Smooth muscle cell (in vitro differentiated cells): ENCODE measurements around the gene PPP1R13L. TPM values are rescaled to one million over a fixed set of nuclear protein-coding genes. Genes with fewer than 3 reads are reported as not detected.

ENCODE experiments used
- DNase-seq: peaks from one replicate; lab custom pipeline; 2025; ENCODE audit not compliant: unreplicated experiment; lab: John Stamatoyannopoulos, UW
- H2AFZ ChIP-seq: fragments of 200-600 bp; sonication (generic); 2 replicates; pipeline ENCODE4 v1.6.0; 2016; ENCODE audit warnings: antibody characterized with exemption, low read depth, mild to moderate bottlenecking
- H3F3A ChIP-seq: fragments of 200-600 bp; sonication (generic); 2 replicates; pipeline ENCODE4 v1.6.0; 2017; ENCODE audit warnings: antibody characterized with exemption, low read depth
- H3K27ac ChIP-seq: fragments of 200-600 bp; sonication (generic); 2 replicates; pipeline ENCODE4 v1.5.1; 2016; ENCODE audit warnings: low read depth, mild to moderate bottlenecking
- H3K27me3 ChIP-seq: fragments of 200-600 bp; sonication (generic); 2 replicates; pipeline ENCODE4 v1.6.1; 2016; ENCODE audit warnings: low read depth, mild to moderate bottlenecking
- H3K36me3 ChIP-seq: fragments of 200-600 bp; sonication (generic); 2 replicates; pipeline ENCODE4 v1.5.1; 2016; ENCODE audit warnings: low read depth
- H3K4me1 ChIP-seq: fragments of 200-600 bp; sonication (generic); 2 replicates; pipeline ENCODE4 v1.5.1; 2016; ENCODE audit warnings: low read depth
- H3K4me2 ChIP-seq: fragments of 200-600 bp; sonication (generic); 2 replicates; pipeline ENCODE4 v1.6.0; 2016; ENCODE audit warnings: mild to moderate bottlenecking
- H3K4me3 ChIP-seq: fragments of 200-600 bp; sonication (generic); 2 replicates; pipeline ENCODE4 v1.5.1; 2016; ENCODE audit warnings: mild to moderate bottlenecking
- H3K79me2 ChIP-seq: fragments of 200-600 bp; sonication (generic); 2 replicates; pipeline ENCODE4 v1.6.0; 2016; ENCODE audit warnings: low read depth, mild to moderate bottlenecking
- H3K9ac ChIP-seq: fragments of 200-600 bp; sonication (generic); 2 replicates; pipeline ENCODE4 v1.6.0; 2016; ENCODE audit warnings: low read depth
- H3K9me3 ChIP-seq: fragments of 200-600 bp; sonication (generic); replicated peaks from 2 replicates; pipeline ENCODE4 v1.5.1; 2016; ENCODE audit warnings: low read depth
- H4K20me1 ChIP-seq: fragments of 200-600 bp; sonication (generic); 2 replicates; pipeline ENCODE4 v1.6.0; 2016; ENCODE audit warnings: low read depth
- WGBS: methylation state at CpG from one replicate; pipeline ENCODE4 v1.1.7; 2016; ENCODE audit warnings: low lambda C conversion rate; 5-methylcytosine and 5-hydroxymethylcytosine counted together
- polyA plus RNA-seq: library from polyadenylated mRNA; unstranded; fragments of >200 nt; fragmentation: Nextera tagmentation; extraction: Ambion mirVana; gene quantifications from 2 replicates; pipeline ENCODE4 v1.2.1, GENCODE V29; 2016
- total RNA-seq: library from RNA; depleted of rRNA; stranded (reverse); fragments of >200 nt; gene quantifications from 2 replicates; pipeline ENCODE4 v1.2.3, GENCODE V29; 2014
- TF ChIP-seq, protein P1 (sequence below): fragments of 200-600 bp; sonication (generic); IDR thresholded peaks from 2 replicates; pipeline ENCODE4 v1.5.1; 2017; ENCODE audit warnings: borderline replicate concordance, mild to moderate bottlenecking, antibody characterized with exemption; ENCODE audit not compliant: insufficient read depth, poor library complexity, severe bottlenecking

The PPP1R13L gene
- total and polyA plus RNA-seq, 2 experiments from 2014 or later, result 28.1 to 66.4 TPM

- Histone ChIP-seq H3K4me1 (no peaks in the 10 kb centered on the region), H3F3A (no peaks in the 10 kb centered on the region), H3K79me2 (no peaks in the 10 kb centered on the region), H4K20me1 (no peaks in the 10 kb centered on the region), H3K27me3 (peaks cover 23% of the 10 kb centered on the region), H3K9ac (no peak overlapping the region), H2AFZ (no peak overlapping the region), H3K36me3 (no peaks in the 10 kb centered on the region), H3K4me3 (no peak overlapping the region), H3K4me2 (no peak overlapping the region), H3K9me3 (no peaks in the 10 kb centered on the region), H3K27ac (no peak overlapping the region)
- 49% methylated on average over 75 of the region's 75 CpGs for WGBS
- TF ChIP-seq, protein P1, sequence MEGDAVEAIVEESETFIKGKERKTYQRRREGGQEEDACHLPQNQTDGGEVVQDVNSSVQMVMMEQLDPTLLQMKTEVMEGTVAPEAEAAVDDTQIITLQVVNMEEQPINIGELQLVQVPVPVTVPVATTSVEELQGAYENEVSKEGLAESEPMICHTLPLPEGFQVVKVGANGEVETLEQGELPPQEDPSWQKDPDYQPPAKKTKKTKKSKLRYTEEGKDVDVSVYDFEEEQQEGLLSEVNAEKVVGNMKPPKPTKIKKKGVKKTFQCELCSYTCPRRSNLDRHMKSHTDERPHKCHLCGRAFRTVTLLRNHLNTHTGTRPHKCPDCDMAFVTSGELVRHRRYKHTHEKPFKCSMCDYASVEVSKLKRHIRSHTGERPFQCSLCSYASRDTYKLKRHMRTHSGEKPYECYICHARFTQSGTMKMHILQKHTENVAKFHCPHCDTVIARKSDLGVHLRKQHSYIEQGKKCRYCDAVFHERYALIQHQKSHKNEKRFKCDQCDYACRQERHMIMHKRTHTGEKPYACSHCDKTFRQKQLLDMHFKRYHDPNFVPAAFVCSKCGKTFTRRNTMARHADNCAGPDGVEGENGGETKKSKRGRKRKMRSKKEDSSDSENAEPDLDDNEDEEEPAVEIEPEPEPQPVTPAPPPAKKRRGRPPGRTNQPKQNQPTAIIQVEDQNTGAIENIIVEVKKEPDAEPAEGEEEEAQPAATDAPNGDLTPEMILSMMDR, result no peak
- DNase-seq, result no peak
Measured at GRCh38 chr19:45385392-45386221, 19.3 kb downstream of the PPP1R13L start.

- H3K4me1 ChIP-seq, result no peaks in the 10 kb centered on the region
- WGBS, result 95% methylated on average over 28 of the region's 29 CpGs
- no peaks in the 10 kb centered on the region for H4K20me1 ChIP-seq
- H3K9ac ChIP-seq, result no peak overlapping the region
- H3F3A ChIP-seq, result no peaks in the 10 kb centered on the region
- H3K36me3 ChIP-seq, result no peaks in the 10 kb centered on the region
- no peak overlapping the region for H2AFZ ChIP-seq
- H3K9me3 ChIP-seq, result no peaks in the 10 kb centered on the region
- TF ChIP-seq, protein P1, result no peak
- no peak overlapping the region for H3K4me3 ChIP-seq
- no peaks in the 10 kb centered on the region for H3K79me2 ChIP-seq
- DNase-seq, result no peak
- H3K4me2 ChIP-seq, result no peak overlapping the region
- H3K27me3 ChIP-seq, result peaks cover 23% of the 10 kb centered on the region
- no peak overlapping the region for H3K27ac ChIP-seq
Measured at GRCh38 chr19:45382426-45382825, 22.4 kb downstream of the PPP1R13L start.

GRCh38 chr19:45380107-45380506 is 24.8 kb downstream of the PPP1R13L start:
- no peaks in the 10 kb centered on the region for H3K36me3 ChIP-seq
- H2AFZ ChIP-seq, result no peak overlapping the region
- H3K4me1 ChIP-seq, result no peaks in the 10 kb centered on the region
- no peak for DNase-seq
- no peaks in the 10 kb centered on the region for H3K79me2 ChIP-seq
- no peak overlapping the region for H3K9ac ChIP-seq
- TF ChIP-seq, protein P1, result no peak
- H3K27me3 ChIP-seq, result peaks cover 2% of the 10 kb centered on the region
- no peak overlapping the region for H3K4me3 ChIP-seq
- no peaks in the 10 kb centered on the region for H3K9me3 ChIP-seq
- H3K4me2 ChIP-seq, result no peak overlapping the region
- no peak overlapping the region for H3K27ac ChIP-seq
- H3F3A ChIP-seq, result no peaks in the 10 kb centered on the region
- no peaks in the 10 kb centered on the region for H4K20me1 ChIP-seq
- 94% methylated on average over 1 of the region's 1 CpG for WGBS
